HepG2 (cell line): ENCODE results near the gene AHCTF1. TPM values are rescaled to one million over a fixed set of nuclear protein-coding genes. Genes with fewer than 3 reads are reported as not detected.

Experiments used
- ATF4 ChIP-seq, 2 experiments: fragments of 450-650 bp in 1 of 2; sonication (generic) in 1 of 2; formaldehyde crosslinking; IDR thresholded peaks; 2 replicates each; pipeline versions ENCODE4 v1.5.0 to v1.8.0; 2020 to 2022; ENCODE audit warnings: mild to moderate bottlenecking in 1 of 2, missing genetic modification reagents in 1 of 2
- BCLAF1 ChIP-seq: fragments of 450-650 bp; IDR thresholded peaks from 2 replicates; pipeline ENCODE4 v1.6.1; 2017; ENCODE audit warnings: mild to moderate bottlenecking
- HIC2 ChIP-seq: sonication (generic); formaldehyde crosslinking; IDR thresholded peaks from 2 replicates; pipeline ENCODE4 v1.9.0; 2022; ENCODE audit warnings: low read depth, missing genetic modification reagents
- KDM6A ChIP-seq: IDR thresholded peaks from 2 replicates; pipeline ENCODE4 v1.6.1; 2016; ENCODE audit warnings: low read depth
- MEF2D ChIP-seq: sonication (generic); formaldehyde crosslinking; IDR thresholded peaks from 2 replicates; pipeline ENCODE4 v1.5.1; 2020; ENCODE audit warnings: mild to moderate bottlenecking, missing genetic modification reagents
- SNRNP70 ChIP-seq: fragments of 200-400 bp; formaldehyde crosslinking; IDR thresholded peaks from 2 replicates; pipeline ENCODE4 v1.6.1; 2017; ENCODE audit warnings: mild to moderate bottlenecking, low read depth, low read length, moderate library complexity
- SP2 ChIP-seq: sonication (generic); formaldehyde crosslinking; IDR thresholded peaks from 2 replicates; pipeline ENCODE4 v1.5.1; 2020; ENCODE audit warnings: mild to moderate bottlenecking, missing genetic modification reagents
- TEAD3 ChIP-seq: optimal IDR thresholded peaks from 2 replicates; pipeline ENCODE3; 2016; ENCODE audit warnings: borderline replicate concordance
- YY1 ChIP-seq: IDR thresholded peaks from 2 replicates; pipeline ENCODE4 v1.6.1; 2011; ENCODE audit warnings: low read length, low read depth, moderate library complexity, mild to moderate bottlenecking; ENCODE audit not compliant: insufficient read depth, insufficient replicate concordance
- ZNF382 ChIP-seq: sonication (generic); formaldehyde crosslinking; IDR thresholded peaks from 2 replicates; pipeline ENCODE4 v1.5.0; 2020; ENCODE audit warnings: missing genetic modification reagents, mild to moderate bottlenecking, borderline replicate concordance
- ZNF431 ChIP-seq: sonication (generic); formaldehyde crosslinking; IDR thresholded peaks from 2 replicates; pipeline ENCODE4 v1.9.0; 2022; ENCODE audit warnings: missing genetic modification reagents, low read depth, mild to moderate bottlenecking, borderline replicate concordance
- ZNF746 ChIP-seq: sonication (generic); formaldehyde crosslinking; IDR thresholded peaks from 2 replicates; pipeline ENCODE4 v1.8.0; 2022; ENCODE audit warnings: mild to moderate bottlenecking, missing genetic modification reagents
- ZNF800 ChIP-seq: sonication (generic); formaldehyde crosslinking; IDR thresholded peaks from 2 replicates; pipeline ENCODE4 v1.4.0; 2020; ENCODE audit warnings: missing genetic modification reagents
- ZSCAN29 ChIP-seq: sonication (generic); formaldehyde crosslinking; conservative IDR thresholded peaks from 2 replicates; pipeline ENCODE4 v1.4.0; 2020; ENCODE audit warnings: mild to moderate bottlenecking, missing genetic modification reagents
- polyA plus RNA-seq, 8 experiments: library from polyadenylated mRNA; depleted of rRNA in 3 of 8; stranded (reverse) in 7 of 8; unstranded in 1 of 8; fragments of >200 nt; fragmentation: Illumina TruSeq in 4 of 8; extraction: Trizol in 4 of 8; gene quantifications; 2 replicates each; pipeline versions ENCODE4 v1.2.1 to v1.2.3, GENCODE V29; 2011 to 2016; ENCODE audit warnings: low read depth in 4 of 8, missing spikeins in 1 of 8, mixed read lengths in 1 of 8; ENCODE audit not compliant: insufficient read depth in 1 of 8
- total RNA-seq, 5 experiments: library from RNA; depleted of rRNA; stranded (reverse); fragments of >200 nt; fragmentation: Illumina TruSeq; extraction: Trizol; gene quantifications; 2 replicates each; pipeline ENCODE4 v1.2.3, GENCODE V29; 2016; ENCODE audit warnings: low read depth in 1 of 5
- TF ChIP-seq, protein P1 (sequence below): sonication (generic); formaldehyde crosslinking; IDR thresholded peaks from 2 replicates; pipeline ENCODE4 v1.4.0; 2020; ENCODE audit warnings: missing genetic modification reagents
- TF ChIP-seq, protein P2 (sequence below): sonication (generic); formaldehyde crosslinking; IDR thresholded peaks from 2 replicates; pipeline ENCODE4 v1.8.0; 2022; ENCODE audit warnings: mild to moderate bottlenecking, missing genetic modification reagents; ENCODE audit not compliant: insufficient replicate concordance

Gene AHCTF1
- total and polyA plus RNA-seq, 2 of the 13 experiments (the other 11 are each of a cell fraction or from before 2014, with no cell fraction given): 16.6 to 45.9 TPM

- TF ChIP-seq HIC2 (CRISPR knock-in tag) (no peak; the same call in 1 of the 2 replicates), ZNF382 (CRISPR knock-in tag) (no peak), ZNF431 (CRISPR knock-in tag) (no peak), BCLAF1 (no peak), ZSCAN29 (CRISPR knock-in tag) (peak; percentile 88; the same call in 1 of the 2 replicates), TEAD3 (CRISPR knock-in tag) (peak; percentile 51), MEF2D (CRISPR knock-in tag) (peak; percentile 73; the same call in 1 of the 2 replicates), SP2 (CRISPR knock-in tag) (peak; percentile 51), ZNF800 (CRISPR knock-in tag) (no peak), ZNF746 (CRISPR knock-in tag) (peak; percentile 91), ATF4 (CRISPR knock-in tag; IDR thresholded peaks at IDR 0.05) (peak in 1 of 2 experiments; percentile 64; a peak in 1 of 4 replicates), YY1 (peak; percentile 49), KDM6A (no peak), SNRNP70 (no peak)
- TF ChIP-seq, protein P1, sequence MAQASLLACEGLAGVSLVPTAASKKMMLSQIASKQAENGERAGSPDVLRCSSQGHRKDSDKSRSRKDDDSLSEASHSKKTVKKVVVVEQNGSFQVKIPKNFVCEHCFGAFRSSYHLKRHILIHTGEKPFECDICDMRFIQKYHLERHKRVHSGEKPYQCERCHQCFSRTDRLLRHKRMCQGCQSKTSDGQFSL (CRISPR knock-in tag): 0 out of 2 replicates have a peak, but pooled peaks have one; percentile 22
- TF ChIP-seq, protein P2, sequence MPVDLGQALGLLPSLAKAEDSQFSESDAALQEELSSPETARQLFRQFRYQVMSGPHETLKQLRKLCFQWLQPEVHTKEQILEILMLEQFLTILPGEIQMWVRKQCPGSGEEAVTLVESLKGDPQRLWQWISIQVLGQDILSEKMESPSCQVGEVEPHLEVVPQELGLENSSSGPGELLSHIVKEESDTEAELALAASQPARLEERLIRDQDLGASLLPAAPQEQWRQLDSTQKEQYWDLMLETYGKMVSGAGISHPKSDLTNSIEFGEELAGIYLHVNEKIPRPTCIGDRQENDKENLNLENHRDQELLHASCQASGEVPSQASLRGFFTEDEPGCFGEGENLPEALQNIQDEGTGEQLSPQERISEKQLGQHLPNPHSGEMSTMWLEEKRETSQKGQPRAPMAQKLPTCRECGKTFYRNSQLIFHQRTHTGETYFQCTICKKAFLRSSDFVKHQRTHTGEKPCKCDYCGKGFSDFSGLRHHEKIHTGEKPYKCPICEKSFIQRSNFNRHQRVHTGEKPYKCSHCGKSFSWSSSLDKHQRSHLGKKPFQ (CRISPR knock-in tag): no peak
These were observed at the start of gene AHCTF1 (continued) for GRCh38 chr1:246931549-246932365.
